Endodermal cell (in vitro differentiated cells): Measurements from ENCODE around the gene SEC24D. TPM values are rescaled to one million over a fixed set of nuclear protein-coding genes. Genes with fewer than 3 reads are reported as not detected.

Experiments used
- DNase-seq: peaks from one replicate; pipeline ENCODE4 v3.0.0-alpha.2; 2017
- H3K27ac ChIP-seq: 2 replicates; pipeline ENCODE4 v1.5.1; 2013; ENCODE audit warnings: mild to moderate bottlenecking, low read depth, low read length, moderate library complexity
- H3K27me3 ChIP-seq: 2 replicates; pipeline ENCODE4 v1.6.1; 2013; ENCODE audit warnings: mild to moderate bottlenecking, low read length, moderate library complexity; ENCODE audit not compliant: insufficient read depth, control insufficient read depth, poor library complexity, severe bottlenecking
- H3K36me3 ChIP-seq: 2 replicates; pipeline ENCODE4 v1.7.0; 2013; ENCODE audit warnings: mild to moderate bottlenecking, low read length, moderate library complexity; ENCODE audit not compliant: control insufficient read depth, insufficient read depth
- H3K4me1 ChIP-seq: one replicate; pipeline ENCODE4 v1.7.0; 2013; ENCODE audit warnings: low read length; ENCODE audit not compliant: control insufficient read depth, insufficient read depth
- H3K4me3 ChIP-seq: 2 replicates; pipeline ENCODE4 v1.5.1; 2013; ENCODE audit warnings: mild to moderate bottlenecking, low read length, moderate library complexity
- H3K9ac ChIP-seq: 2 replicates; pipeline ENCODE4 v1.6.1; 2013; ENCODE audit warnings: mild to moderate bottlenecking, low read length, moderate library complexity; ENCODE audit not compliant: poor library complexity, severe bottlenecking; ENCODE audit errors: extremely low read depth
- H3K9me3 ChIP-seq: 2 replicates; pipeline ENCODE4 v1.6.1; 2013; ENCODE audit warnings: mild to moderate bottlenecking, low read length, moderate library complexity; ENCODE audit not compliant: control insufficient read depth
- H3K27ac Mint-ChIP-seq: 2 replicates; pipeline ENCODE4 v1.8.0; 2020; ENCODE audit warnings: mixed read lengths
- H3K27me3 Mint-ChIP-seq: 2 replicates; pipeline ENCODE4 v1.8.0; 2021; ENCODE audit warnings: mild to moderate bottlenecking, mixed read lengths; ENCODE audit not compliant: insufficient read depth
- H3K36me3 Mint-ChIP-seq: 2 replicates; pipeline ENCODE4 v1.8.0; 2020; ENCODE audit warnings: low read depth, mixed read lengths
- H3K4me1 Mint-ChIP-seq: 2 replicates; pipeline ENCODE4 v1.8.0; 2020; ENCODE audit warnings: mixed read lengths
- H3K4me3 Mint-ChIP-seq: 2 replicates; pipeline ENCODE4 v1.8.0; 2020; ENCODE audit warnings: mild to moderate bottlenecking, moderate library complexity, mixed read lengths
- H3K9me3 Mint-ChIP-seq: 2 replicates; pipeline ENCODE4 v1.8.0; 2020; ENCODE audit warnings: mild to moderate bottlenecking, mixed read lengths
- WGBS, 2 experiments: methylation state at CpG; one replicate each; pipeline versions ENCODE4 v1.1.5 to v1.1.7; 2013; ENCODE audit warnings: missing lambda C conversion rate in 2 of 2, mixed read lengths in 1 of 2; ENCODE audit not compliant: insufficient coverage in 1 of 2, insufficient read length in 1 of 2; 5-methylcytosine and 5-hydroxymethylcytosine counted together
- total RNA-seq, 2 donors: library from RNA; stranded (reverse); fragmentation: NEBNext Ultra II Directional in 1 of 2; extraction: Animal tissue kit (Norgen Biotek cat#: 25700) in 1 of 2; gene quantifications; 2 replicates in 1 of 2; 3 replicates in 1 of 2; pipeline ENCODE4 v1.2.1, GENCODE V29; 2021
- TF ChIP-seq, protein P1 (sequence below): fragments of 200-600 bp; sonication (generic); conservative IDR thresholded peaks from 2 replicates; pipeline ENCODE4 v1.5.0; 2021; ENCODE audit warnings: antibody characterized with exemption, mild to moderate bottlenecking

SEC24D gene
- total RNA-seq, 2 donors from 2014 or later = 40.4 to 42.8 TPM

DNA sequence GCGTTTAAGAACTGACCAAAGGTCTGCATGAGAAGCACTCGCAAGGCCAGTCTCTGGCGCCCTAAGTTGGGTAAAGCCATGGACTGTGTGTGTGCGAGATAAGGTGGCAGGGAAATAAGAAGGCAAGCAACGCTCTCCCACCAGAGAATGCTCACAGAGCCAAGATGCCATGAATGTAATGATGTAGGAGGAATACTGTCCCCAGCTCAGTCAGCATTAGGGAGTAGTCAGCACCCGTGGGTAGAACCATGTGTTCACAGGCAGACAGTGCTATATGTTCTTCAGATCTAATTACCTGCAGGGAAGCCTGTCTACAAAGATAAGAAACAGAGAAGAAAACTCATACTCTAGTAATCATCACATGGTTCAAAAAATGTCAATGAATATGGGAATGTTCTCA is 68.8 kb downstream of the SEC24D start:
- WGBS, 2 experiments = 94 to 100% methylated on average over 5 to 6 of the region's 6 CpGs
- H3K9me3 Mint-ChIP-seq = no peaks in the 10 kb centered on the region

DNA sequence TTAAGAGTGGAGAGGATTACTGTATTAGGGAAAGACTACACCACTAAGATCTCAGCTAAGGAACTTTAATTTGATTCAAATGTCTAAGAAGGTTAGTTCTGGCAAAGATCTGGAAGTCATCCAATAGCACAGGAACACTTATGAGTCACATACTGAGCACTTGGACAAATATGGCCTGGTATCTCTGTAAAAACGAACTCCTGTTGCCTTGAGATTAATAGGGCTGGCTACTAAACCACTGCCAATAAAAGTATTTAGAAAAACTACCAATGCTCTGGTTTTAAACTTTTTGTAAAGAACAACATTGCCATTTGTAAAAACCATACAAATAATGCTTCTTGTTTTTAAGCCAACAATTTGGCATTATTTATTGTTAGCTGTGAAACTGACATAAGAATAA is 70.5 kb downstream of the SEC24D start:
- H3K27me3 ChIP-seq = no peaks in the 10 kb centered on the region
- no peaks in the 10 kb centered on the region for H3K4me1 Mint-ChIP-seq
- no peaks in the 10 kb centered on the region for H3K9me3 ChIP-seq
- DNase-seq = no peak
- 79% methylated on average over 1 of the region's 1 CpG; no CpG with 5 or more reads in 1 of the 2 experiments for WGBS, 2 experiments
- no peaks in the 10 kb centered on the region for H3K27me3 Mint-ChIP-seq
- H3K36me3 ChIP-seq = peaks cover 83% of the 10 kb centered on the region
- H3K27ac ChIP-seq = no peak overlapping the region
- no peak overlapping the region for H3K4me3 ChIP-seq
- no peak overlapping the region for H3K27ac Mint-ChIP-seq
- no peak overlapping the region for H3K4me3 Mint-ChIP-seq
- no peaks in the 10 kb centered on the region for H3K9me3 Mint-ChIP-seq
- peaks cover 18% of the 10 kb centered on the region for H3K36me3 Mint-ChIP-seq
- TF ChIP-seq, protein P1, sequence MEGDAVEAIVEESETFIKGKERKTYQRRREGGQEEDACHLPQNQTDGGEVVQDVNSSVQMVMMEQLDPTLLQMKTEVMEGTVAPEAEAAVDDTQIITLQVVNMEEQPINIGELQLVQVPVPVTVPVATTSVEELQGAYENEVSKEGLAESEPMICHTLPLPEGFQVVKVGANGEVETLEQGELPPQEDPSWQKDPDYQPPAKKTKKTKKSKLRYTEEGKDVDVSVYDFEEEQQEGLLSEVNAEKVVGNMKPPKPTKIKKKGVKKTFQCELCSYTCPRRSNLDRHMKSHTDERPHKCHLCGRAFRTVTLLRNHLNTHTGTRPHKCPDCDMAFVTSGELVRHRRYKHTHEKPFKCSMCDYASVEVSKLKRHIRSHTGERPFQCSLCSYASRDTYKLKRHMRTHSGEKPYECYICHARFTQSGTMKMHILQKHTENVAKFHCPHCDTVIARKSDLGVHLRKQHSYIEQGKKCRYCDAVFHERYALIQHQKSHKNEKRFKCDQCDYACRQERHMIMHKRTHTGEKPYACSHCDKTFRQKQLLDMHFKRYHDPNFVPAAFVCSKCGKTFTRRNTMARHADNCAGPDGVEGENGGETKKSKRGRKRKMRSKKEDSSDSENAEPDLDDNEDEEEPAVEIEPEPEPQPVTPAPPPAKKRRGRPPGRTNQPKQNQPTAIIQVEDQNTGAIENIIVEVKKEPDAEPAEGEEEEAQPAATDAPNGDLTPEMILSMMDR = no peak
- no peaks in the 10 kb centered on the region for H3K4me1 ChIP-seq
- H3K9ac ChIP-seq = no peak overlapping the region

More for the DNA sequence above, 68.8 kb downstream of the SEC24D start:
- TF ChIP-seq, protein P1 = no peak
- Mint-ChIP-seq H3K4me3 (no peak overlapping the region), H3K27ac (no peak overlapping the region), H3K36me3 (peaks cover 18% of the 10 kb centered on the region), H3K27me3 (no peaks in the 10 kb centered on the region), H3K4me1 (no peaks in the 10 kb centered on the region)
- Histone ChIP-seq H3K9me3 (no peaks in the 10 kb centered on the region), H3K9ac (no peak overlapping the region), H3K4me3 (no peak overlapping the region), H3K4me1 (no peaks in the 10 kb centered on the region), H3K27me3 (no peaks in the 10 kb centered on the region), H3K27ac (no peak overlapping the region), H3K36me3 (peaks cover 76% of the 10 kb centered on the region)
- no peak for DNase-seq

DNA sequence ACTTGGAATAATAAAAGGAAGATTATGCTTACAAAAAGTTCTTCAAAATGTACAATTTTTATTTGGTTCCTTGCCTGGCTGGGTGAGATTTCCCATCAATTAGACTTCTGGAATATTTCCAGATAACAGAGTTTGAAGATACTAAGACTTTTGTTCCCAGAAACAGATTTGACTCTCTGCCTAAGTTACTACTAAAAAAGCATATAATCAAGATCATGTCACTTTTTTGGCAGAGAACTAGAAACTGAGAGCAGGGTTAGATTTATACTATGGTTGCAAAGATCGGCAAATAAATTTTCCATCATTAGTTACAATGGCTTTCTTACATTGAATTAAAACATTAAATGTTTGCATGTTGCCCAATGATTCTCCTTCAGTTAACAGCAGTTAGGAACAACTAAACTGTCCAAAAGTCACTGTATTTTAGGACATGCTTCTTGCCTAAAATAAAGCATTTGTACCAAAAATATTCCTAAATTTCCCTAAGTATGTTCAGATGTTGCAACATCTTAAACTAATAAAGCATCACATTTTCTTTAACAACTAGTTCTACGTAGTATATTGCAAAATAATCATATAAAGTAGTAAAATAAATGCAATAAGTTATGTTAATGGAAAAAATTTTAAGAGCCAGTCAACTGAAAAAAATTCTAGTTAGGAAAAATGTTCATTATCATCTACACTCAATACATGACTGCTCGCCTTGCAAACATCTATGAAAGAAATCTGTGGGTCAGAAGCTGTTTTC is 73.0 kb downstream of the SEC24D start:
- Mint-ChIP-seq H3K36me3 (peaks cover 16% of the 10 kb centered on the region), H3K4me3 (no peak overlapping the region), H3K4me1 (no peaks in the 10 kb centered on the region), H3K9me3 (no peaks in the 10 kb centered on the region), H3K27me3 (no peaks in the 10 kb centered on the region), H3K27ac (no peak overlapping the region)
- Histone ChIP-seq H3K4me3 (no peak overlapping the region), H3K9ac (no peak overlapping the region), H3K27ac (no peak overlapping the region), H3K27me3 (no peaks in the 10 kb centered on the region), H3K9me3 (no peaks in the 10 kb centered on the region), H3K4me1 (no peaks in the 10 kb centered on the region), H3K36me3 (peaks cover 70% of the 10 kb centered on the region)
- no peak for DNase-seq
- 93 to 100% methylated on average over 1 to 2 of the region's 3 CpGs for WGBS, 2 experiments
- TF ChIP-seq, protein P1 = no peak
